H1 (cell line): ENCODE results near the gene EML5. TPM values are rescaled to one million over a fixed set of nuclear protein-coding genes. Genes with fewer than 3 reads are reported as not detected.

Experiments used
- CTCF ChIA-PET: fragments of 300-600 bp; sonication (Branson Sonifier 250); formaldehyde crosslinking; loops from one replicate; lab custom pipeline; 2021; ENCODE audit not compliant: partially characterized antibody; lab: Charles Lee
- POLR2A ChIA-PET: fragments of 300-600 bp; sonication (Branson Sonifier 250); formaldehyde crosslinking; loops from one replicate; lab custom pipeline; 2021; ENCODE audit warnings: inconsistent platforms; ENCODE audit not compliant: partially characterized antibody; lab: Charles Lee
- DNase-seq, 2 experiments: peaks; one replicate each; pipeline versions ENCODE4 v3.0.0 to v3.0.0-alpha.2; 2010 to 2022; ENCODE audit warnings: low spot score in 2 of 2, low read depth in 1 of 2, mixed read lengths in 1 of 2
- FAIRE-seq: peaks from 2 replicates; lab custom pipeline; 2011; peaks lifted over from hg19 to GRCh38; lab: Jason Lieb, UNC
- H2AFZ ChIP-seq: 2 replicates; pipeline ENCODE4 v1.8.1; 2012; ENCODE audit warnings: low read length, inconsistent platforms
- H2AK5ac ChIP-seq: 2 replicates; pipeline ENCODE4 v1.6.1; 2013; ENCODE audit warnings: low read depth, low read length
- H2BK120ac ChIP-seq: replicated peaks from 2 replicates; pipeline ENCODE3; 2013; ENCODE audit warnings: low read depth, low read length, inconsistent platforms
- H2BK12ac ChIP-seq: 2 replicates; pipeline ENCODE4 v1.6.1; 2013; ENCODE audit warnings: low read depth, low read length
- H2BK15ac ChIP-seq: 2 replicates; pipeline ENCODE4 v1.6.1; 2013; ENCODE audit warnings: low read length
- H2BK20ac ChIP-seq: 2 replicates; pipeline ENCODE4 v1.6.1; 2013; ENCODE audit warnings: low read length
- H2BK5ac ChIP-seq: 2 replicates; pipeline ENCODE4 v1.6.1; 2013; ENCODE audit warnings: low read depth, low read length
- H3K14ac ChIP-seq: 2 replicates; pipeline ENCODE4 v1.6.1; 2013; ENCODE audit warnings: inconsistent platforms; ENCODE audit not compliant: insufficient read length
- H3K18ac ChIP-seq: 2 replicates; pipeline ENCODE4 v1.6.1; 2013; ENCODE audit warnings: low read length; ENCODE audit errors: extremely low read depth
- H3K23ac ChIP-seq: 2 replicates; pipeline ENCODE4 v1.6.1; 2013; ENCODE audit warnings: inconsistent platforms; ENCODE audit not compliant: insufficient read length
- H3K23me2 ChIP-seq: 2 replicates; pipeline ENCODE4 v1.6.1; 2013; ENCODE audit warnings: low read depth, low read length
- H3K27ac ChIP-seq: 2 replicates; pipeline ENCODE4 v1.6.1; 2011; ENCODE audit warnings: low read depth, low read length, inconsistent platforms
- H3K27me3 ChIP-seq, 4 experiments: replicated peaks in 1 of 4; 1 replicate in 1 of 4; 2 replicates in 3 of 4; pipeline versions ENCODE4 v1.6.1 to v1.8.1; 2011 to 2013; ENCODE audit warnings: low read length in 3 of 4, mild to moderate bottlenecking in 3 of 4, inconsistent platforms in 2 of 4, mixed read lengths in 2 of 4, moderate library complexity in 1 of 4; ENCODE audit not compliant: control insufficient read depth in 3 of 4, insufficient read depth in 3 of 4; ENCODE audit errors: extremely low read depth in 1 of 4
- H3K36me3 ChIP-seq, 4 experiments: 2 replicates each; pipeline versions ENCODE4 v1.6.1 to v1.8.1; 2011 to 2013; ENCODE audit warnings: mild to moderate bottlenecking in 4 of 4, low read length in 3 of 4, moderate library complexity in 2 of 4, control low read depth in 1 of 4, inconsistent platforms in 1 of 4; ENCODE audit not compliant: insufficient read depth in 4 of 4, control insufficient read depth in 2 of 4
- H3K4ac ChIP-seq: replicated peaks from 2 replicates; pipeline ENCODE3; 2013; ENCODE audit warnings: low read length, low read depth, mixed read lengths, inconsistent platforms; ENCODE audit not compliant: insufficient read length
- H3K4me1 ChIP-seq, 4 experiments: replicated peaks in 1 of 4; 1 replicate in 1 of 4; 2 replicates in 3 of 4; pipeline versions ENCODE4 v1.6.1 to v1.8.1; 2011 to 2013; ENCODE audit warnings: low read length in 3 of 4, inconsistent platforms in 2 of 4, mixed read lengths in 1 of 4; ENCODE audit not compliant: insufficient read depth in 4 of 4, control insufficient read depth in 3 of 4
- H3K4me2 ChIP-seq, 2 experiments: 2 replicates each; pipeline versions ENCODE4 v1.6.1 to v1.8.1; 2011 to 2013; ENCODE audit warnings: low read depth in 2 of 2, low read length in 2 of 2, control low read depth in 1 of 2, inconsistent platforms in 1 of 2, mild to moderate bottlenecking in 1 of 2; ENCODE audit not compliant: insufficient read depth in 1 of 2
- H3K4me3 ChIP-seq, 4 experiments: fragments of 200-600, 300-600 bp in 1 of 4; sonication (generic), shearing (Covaris generic), sonication (Bioruptor Twin) in 1 of 4; 2 replicates each; pipeline versions ENCODE4 v1.5.1 to v1.8.1; 2011 to 2016; ENCODE audit warnings: low read length in 4 of 4, low read depth in 3 of 4, control low read depth in 2 of 4, inconsistent platforms in 2 of 4, mild to moderate bottlenecking in 2 of 4, mixed read lengths in 1 of 4, moderate library complexity in 1 of 4; ENCODE audit not compliant: insufficient read depth in 2 of 4; ENCODE audit errors: extremely low read depth in 1 of 4
- H3K56ac ChIP-seq: replicated peaks from 2 replicates; pipeline ENCODE3; 2013; ENCODE audit warnings: low read depth, mild to moderate bottlenecking, mixed read lengths, low read length, inconsistent platforms; ENCODE audit not compliant: insufficient read length
- H3K79me1 ChIP-seq: 2 replicates; pipeline ENCODE4 v1.6.1; 2013; ENCODE audit warnings: low read depth, low read length, control low read depth
- H3K79me2 ChIP-seq, 2 experiments: 2 replicates each; pipeline versions ENCODE4 v1.6.1 to v1.8.1; 2012 to 2013; ENCODE audit warnings: low read length in 2 of 2, mild to moderate bottlenecking in 2 of 2, inconsistent platforms in 1 of 2; ENCODE audit not compliant: insufficient read depth in 2 of 2, control insufficient read depth in 1 of 2
- H3K9ac ChIP-seq, 4 experiments: replicated peaks in 1 of 4; 1 replicate in 1 of 4; 2 replicates in 3 of 4; pipeline versions ENCODE4 v1.6.1 to v1.8.1; 2011 to 2013; ENCODE audit warnings: low read depth in 3 of 4, low read length in 3 of 4, control low read depth in 2 of 4, mild to moderate bottlenecking in 2 of 4, moderate library complexity in 2 of 4, inconsistent platforms in 1 of 4; ENCODE audit errors: extremely low read depth in 1 of 4
- H3K9me3 ChIP-seq, 2 experiments: 2 replicates each; pipeline versions ENCODE4 v1.6.1 to v1.8.1; 2012 to 2013; ENCODE audit warnings: mild to moderate bottlenecking in 2 of 2, moderate library complexity in 2 of 2, control low read depth in 1 of 2, inconsistent platforms in 1 of 2, low read depth in 1 of 2, low read length in 1 of 2, mixed read lengths in 1 of 2; ENCODE audit not compliant: insufficient read depth in 2 of 2
- H4K20me1 ChIP-seq, 2 experiments: replicated peaks in 1 of 2; 2 replicates each; pipeline versions ENCODE3 to v1.8.1; 2011 to 2013; ENCODE audit warnings: inconsistent platforms in 2 of 2, low read length in 2 of 2, mild to moderate bottlenecking in 1 of 2; ENCODE audit not compliant: insufficient read depth in 2 of 2, control insufficient read depth in 1 of 2
- H4K5ac ChIP-seq: 2 replicates; pipeline ENCODE4 v1.6.1; 2013; ENCODE audit warnings: low read length, low read depth, mixed read lengths, inconsistent platforms; ENCODE audit not compliant: insufficient read length
- H4K8ac ChIP-seq: 2 replicates; pipeline ENCODE4 v1.8.0; 2013; ENCODE audit warnings: mild to moderate bottlenecking, moderate library complexity, low read length, inconsistent platforms; ENCODE audit not compliant: insufficient read depth; ENCODE audit errors: extremely low read depth
- H4K91ac ChIP-seq: replicated peaks from 2 replicates; pipeline ENCODE3; 2013; ENCODE audit warnings: low read length, mixed read lengths, inconsistent platforms; ENCODE audit not compliant: insufficient read length
- ATF3 ChIP-seq: IDR thresholded peaks from 2 replicates; pipeline ENCODE4 v1.6.1; 2011; ENCODE audit warnings: low read depth, mild to moderate bottlenecking, low read length; ENCODE audit not compliant: insufficient read depth
- HDAC6 ChIP-seq: IDR thresholded peaks from one replicate; pipeline ENCODE4 v1.7.1; 2012; ENCODE audit warnings: low read depth, mild to moderate bottlenecking, inconsistent platforms, low read length, moderate library complexity
- KDM1A ChIP-seq: fragments of 200-600, 300-600 bp; sonication (generic); IDR thresholded peaks from 2 replicates; pipeline ENCODE4 v1.7.1; 2016; ENCODE audit warnings: mild to moderate bottlenecking, low read length, borderline replicate concordance
- KDM5A ChIP-seq: fragments of 200-600 bp; IDR thresholded peaks from 2 replicates; pipeline ENCODE4 v1.7.1; 2012; ENCODE audit warnings: mild to moderate bottlenecking, low read length, inconsistent platforms, mixed read lengths
- MAFK ChIP-seq: IDR thresholded peaks from 2 replicates; pipeline ENCODE4 v1.6.1; 2012; ENCODE audit warnings: low read depth, mild to moderate bottlenecking, improper control_type of control experiment, low read length
- SAP30 ChIP-seq: fragments of 300-600 bp; sonication (generic); IDR thresholded peaks from 2 replicates; pipeline ENCODE4 v1.7.1; 2012; ENCODE audit warnings: low read length, moderate library complexity, mild to moderate bottlenecking, inconsistent platforms; ENCODE audit not compliant: insufficient read depth, insufficient replicate concordance
- SP1 ChIP-seq: IDR thresholded peaks from 2 replicates; pipeline ENCODE4 v1.6.1; 2011; ENCODE audit warnings: low read depth, low read length
- WGBS, 2 experiments: shearing (Covaris generic) in 1 of 2; methylation state at CpG; one replicate each; pipeline versions ENCODE4 v1.1.6 to v1.1.7; 2013 to 2015; ENCODE audit warnings: low lambda C conversion rate in 2 of 2, mixed read lengths in 2 of 2, inconsistent platforms in 1 of 2, low coverage in 1 of 2, missing lambda C conversion rate in 1 of 2; ENCODE audit not compliant: insufficient replicate concordance in 2 of 2, insufficient coverage in 1 of 2, insufficient read length in 1 of 2; ENCODE audit errors: extremely low coverage in 1 of 2, missing lambda C conversion rate in 1 of 2; 5-methylcytosine and 5-hydroxymethylcytosine counted together
- polyA plus RNA-seq, 7 experiments: library from polyadenylated mRNA; depleted of rRNA in 3 of 7; stranded (reverse) in 5 of 7; unstranded in 2 of 7; fragments of >200 nt in 5 of 7; fragments of 200-250 nt in 2 of 7; gene quantifications; 1 replicate in 5 of 7; 2 replicates in 1 of 7; 4 replicates in 1 of 7; pipeline versions ENCODE4 v1.2.1 to v1.2.3, GENCODE V29; 2011 to 2013; ENCODE audit warnings: missing spikeins in 2 of 7, mixed read lengths in 2 of 7
- total RNA-seq: library from RNA; stranded (reverse); fragmentation: NEBNext Ultra II Directional; extraction: Animal tissue kit (Norgen Biotek cat#: 25700); gene quantifications from 2 replicates; pipeline ENCODE4 v1.2.1, GENCODE V29; 2021

EML5 gene
- total and polyA plus RNA-seq, 2 of the 8 experiments (the other 6 are each of a cell fraction or from before 2014, with no cell fraction given): 0.39 to 0.88 TPM

DNA sequence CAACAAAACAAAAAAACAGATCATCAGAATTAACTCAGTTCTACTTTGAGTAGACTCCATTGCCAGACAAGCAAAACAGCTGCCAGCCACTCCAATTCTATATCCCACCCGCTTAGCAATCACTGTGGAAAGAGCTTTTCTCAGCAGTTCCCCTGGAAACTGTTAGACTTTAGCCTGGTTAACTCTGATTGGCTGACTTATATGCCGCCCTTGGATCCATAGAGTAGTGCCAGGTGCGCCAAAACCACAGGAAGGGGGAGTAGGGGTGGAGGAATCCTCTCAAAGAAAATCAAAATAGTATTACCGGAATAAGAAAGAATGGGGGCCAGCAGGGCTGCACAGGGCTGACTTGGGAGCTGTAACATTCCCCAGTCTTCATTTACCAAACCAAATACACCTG, 5.4 kb upstream of the EML5 start:
- POLR2A ChIA-PET: no interaction called here

More for the DNA sequence above, 5.4 kb upstream of the EML5 start:
- WGBS, 2 experiments: 63% methylated on average over 4 of the region's 4 CpGs; no CpG with 5 or more reads in 1 of the 2 experiments
- no peak for TF ChIP-seq HDAC6
- no peak for TF ChIP-seq SAP30
- TF ChIP-seq KDM5A: no peak
- TF ChIP-seq ATF3: no peak
- TF ChIP-seq KDM1A: no peak
- TF ChIP-seq SP1: no peak
- no peak for TF ChIP-seq MAFK
- FAIRE-seq (no peak), DNase-seq (no peak)
- Histone ChIP-seq H3K4me2 (no peak overlapping the region), H3K23me2 (no peaks in the 10 kb centered on the region; the same call in 1 of the 2 replicates), H4K5ac (no peak overlapping the region), H3K79me2 (no peaks in the 10 kb centered on the region), H3K27ac (no peak overlapping the region), H2BK20ac (no peak overlapping the region), H2BK15ac (no peak overlapping the region), H3K4ac (no peak overlapping the region), H3K56ac (no peak overlapping the region), H4K20me1 (no peaks in the 10 kb centered on the region), H3K4me1 (no peaks in the 10 kb centered on the region), H3K9ac (no peak overlapping the region), H2BK5ac (no peak overlapping the region), H3K27me3 (peaks cover 0 to 4% (median 2%) of the 10 kb centered on the region in 4 experiments; a peak in 3 of 7 replicates), H4K91ac (no peak overlapping the region), H3K23ac (no peak overlapping the region), H4K8ac (no peak overlapping the region), H3K79me1 (no peaks in the 10 kb centered on the region), H3K4me3 (no peak overlapping the region), H3K9me3 (no peaks in the 10 kb centered on the region), H2AK5ac (no peak overlapping the region), H3K18ac (no peak overlapping the region), H2BK120ac (no peak overlapping the region), H2BK12ac (no peak overlapping the region), H2AFZ (no peak overlapping the region), H3K14ac (no peak overlapping the region), H3K36me3 (no peaks in the 10 kb centered on the region)
- CTCF ChIA-PET: interaction anchor here (0.6 to 1.1 kb wide), 2 partner anchors 130 to 133 kb away, joined by 3 read pairs; no protein-coding TSS in a partner anchor
